ENCODE data around the gene RNF167. TPM values are rescaled to one million over a fixed set of nuclear protein-coding genes. Genes with fewer than 3 reads are reported as not detected.
"Not testable (repeated sequence)": the region's sequence is repeated elsewhere in the genome, so short reads cannot be mapped to it uniquely, and the experiment has no call there.

The RNF167 gene
- total RNA-seq, 4 donors from 2014 or later: 67.3 to 98.8 (median 85.9) TPM

DNA sequence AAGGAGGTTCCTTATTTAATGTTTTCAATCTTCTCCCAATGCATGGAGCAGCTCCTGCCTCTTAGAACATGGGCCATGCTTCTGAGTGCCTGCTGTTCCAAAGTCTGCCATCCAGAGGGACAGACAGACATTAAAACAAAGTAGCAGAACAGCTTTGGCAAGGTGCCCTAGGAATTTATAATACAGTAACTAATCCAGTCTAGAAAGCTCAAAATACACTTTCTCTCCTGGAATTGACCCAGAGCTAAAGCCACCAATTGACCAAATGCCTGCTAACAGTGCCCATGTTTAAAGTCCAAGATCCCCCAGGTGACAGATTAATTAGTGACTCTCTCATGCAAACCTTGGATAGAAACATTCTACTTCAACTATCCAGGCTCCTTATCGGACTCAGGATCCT lies 26.1 kb upstream of the RNF167 start:
- 70 to 75% methylated on average over 1 of the region's 1 CpG for WGBS, 2 donors (ENCODE audit: low coverage in 1 of 2)
- Histone ChIP-seq H3K27me3 (no peaks in the 10 kb centered on the region), H3K4me3 (no peak overlapping the region), H3K27ac (no peak overlapping the region), H3K9me3 (no peaks in the 10 kb centered on the region), H3K4me1 (peaks cover 0 to 7% (median 0%) of the 10 kb centered on the region in 3 donors), H3K36me3 (no peaks in the 10 kb centered on the region)
- TF ChIP-seq, protein P1, sequence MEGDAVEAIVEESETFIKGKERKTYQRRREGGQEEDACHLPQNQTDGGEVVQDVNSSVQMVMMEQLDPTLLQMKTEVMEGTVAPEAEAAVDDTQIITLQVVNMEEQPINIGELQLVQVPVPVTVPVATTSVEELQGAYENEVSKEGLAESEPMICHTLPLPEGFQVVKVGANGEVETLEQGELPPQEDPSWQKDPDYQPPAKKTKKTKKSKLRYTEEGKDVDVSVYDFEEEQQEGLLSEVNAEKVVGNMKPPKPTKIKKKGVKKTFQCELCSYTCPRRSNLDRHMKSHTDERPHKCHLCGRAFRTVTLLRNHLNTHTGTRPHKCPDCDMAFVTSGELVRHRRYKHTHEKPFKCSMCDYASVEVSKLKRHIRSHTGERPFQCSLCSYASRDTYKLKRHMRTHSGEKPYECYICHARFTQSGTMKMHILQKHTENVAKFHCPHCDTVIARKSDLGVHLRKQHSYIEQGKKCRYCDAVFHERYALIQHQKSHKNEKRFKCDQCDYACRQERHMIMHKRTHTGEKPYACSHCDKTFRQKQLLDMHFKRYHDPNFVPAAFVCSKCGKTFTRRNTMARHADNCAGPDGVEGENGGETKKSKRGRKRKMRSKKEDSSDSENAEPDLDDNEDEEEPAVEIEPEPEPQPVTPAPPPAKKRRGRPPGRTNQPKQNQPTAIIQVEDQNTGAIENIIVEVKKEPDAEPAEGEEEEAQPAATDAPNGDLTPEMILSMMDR (IDR thresholded peaks at IDR 0.05): no peak
- TF ChIP-seq EP300 (IDR thresholded peaks at IDR 0.05): no peak
- no peak for TF ChIP-seq POLR2A (IDR thresholded peaks at IDR 0.05)
- ATAC-seq: no peak

DNA sequence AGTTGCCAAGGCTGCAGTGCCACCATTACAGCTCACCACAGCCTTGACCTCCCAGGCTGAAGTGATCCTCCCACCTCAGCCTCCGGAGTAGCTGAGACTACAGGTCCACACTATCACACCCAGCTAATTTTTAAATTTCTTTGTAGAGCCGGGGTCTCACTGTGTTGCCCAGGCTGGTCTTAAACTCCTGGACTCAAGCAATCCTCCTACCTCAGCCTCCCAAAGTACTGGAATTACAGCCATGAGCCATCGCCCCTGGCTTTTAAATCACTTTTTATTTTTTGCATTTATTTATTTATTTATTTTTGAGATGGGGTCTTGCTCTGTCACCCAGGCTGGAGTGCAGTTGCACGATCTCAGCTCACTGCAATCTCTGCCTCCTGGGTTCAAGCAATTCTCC lies 25.5 kb upstream of the RNF167 start:
- H3K27ac ChIP-seq, H3K9me3 ChIP-seq, ATAC-seq, H3K4me1 ChIP-seq, H3K4me3 ChIP-seq, H3K27me3 ChIP-seq, H3K36me3 ChIP-seq: not testable (repeated sequence)
- WGBS, 2 donors (ENCODE audit: low coverage in 1 of 2): 84 to 86% methylated on average over 3 to 4 of the region's 4 CpGs

DNA sequence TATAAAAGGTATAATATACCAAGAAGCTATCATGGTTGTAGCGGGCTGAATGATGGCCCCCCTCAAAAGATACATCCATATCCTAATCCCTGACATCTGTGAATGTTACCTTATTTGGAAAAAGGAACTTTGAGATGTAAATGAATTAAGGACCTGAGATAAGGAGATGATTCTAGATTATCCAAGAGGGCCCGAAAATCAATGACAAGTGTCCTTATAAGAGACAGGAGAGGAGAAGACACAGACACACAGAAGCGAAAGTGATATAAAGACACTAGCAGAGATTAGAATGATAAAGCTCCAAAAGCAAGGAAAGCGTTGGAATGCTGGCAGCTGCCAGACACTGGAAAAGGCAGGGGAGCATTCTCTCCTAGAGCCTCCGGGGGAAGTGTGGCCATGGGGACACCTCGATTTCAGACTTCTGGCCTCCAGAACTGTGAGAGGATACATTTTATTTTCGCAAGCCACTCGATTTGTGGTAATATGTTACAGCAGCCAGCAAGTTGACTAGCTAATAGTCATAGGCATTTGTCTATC lies 20.5 kb upstream of the RNF167 start:
- 47 to 52% methylated on average over 6 to 8 of the region's 8 CpGs for WGBS, 2 donors (ENCODE audit: low coverage in 1 of 2)

DNA sequence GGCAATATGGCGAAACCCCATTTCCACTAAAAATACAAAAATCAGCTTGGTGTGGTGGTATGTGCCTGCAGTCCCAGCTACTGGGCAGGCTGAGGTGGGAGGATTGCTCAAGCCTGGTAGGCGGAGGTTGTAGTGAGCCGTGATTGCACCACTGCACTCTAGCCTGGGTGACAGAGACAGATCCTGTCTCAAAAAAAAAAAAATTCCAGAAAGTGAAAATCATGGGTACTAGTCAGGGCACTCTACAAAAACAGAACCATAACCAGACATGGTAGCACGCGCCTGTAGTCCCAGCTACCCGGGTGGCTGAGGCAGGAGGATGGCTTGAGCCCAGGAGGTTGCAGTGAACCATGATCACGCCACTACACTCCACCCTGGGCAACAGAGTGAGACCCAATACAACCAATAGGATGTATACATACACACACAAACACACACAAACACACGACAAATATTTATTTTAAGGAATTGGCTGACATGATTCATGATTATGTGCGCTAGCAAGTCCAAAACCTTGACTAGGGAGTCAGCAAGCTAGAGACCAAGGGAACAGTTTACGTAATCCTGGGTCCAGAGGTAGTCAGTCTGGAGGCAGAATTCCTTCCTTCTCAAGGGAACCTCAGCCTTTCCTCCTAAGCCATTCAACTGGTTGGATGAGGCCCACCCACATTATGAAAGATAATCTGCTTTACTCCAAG lies 19.6 kb upstream of the RNF167 start:
- no peak for TF ChIP-seq POLR2AphosphoS5 (IDR thresholded peaks at IDR 0.05)
- no peak for TF ChIP-seq POLR2A (IDR thresholded peaks at IDR 0.05)
- no peak for TF ChIP-seq EP300 (IDR thresholded peaks at IDR 0.05)
- TF ChIP-seq, protein P1 (IDR thresholded peaks at IDR 0.05): no peak
- Histone ChIP-seq H3K27ac (no peak overlapping the region), H3K9me3 (no peaks in the 10 kb centered on the region), H3K27me3 (no peaks in the 10 kb centered on the region), H3K4me3 (no peak overlapping the region), H3K4me1 (no peaks in the 10 kb centered on the region), H3K36me3 (no peaks in the 10 kb centered on the region)
- no peak for ATAC-seq
- 80 to 88% methylated on average over 9 of the region's 10 CpGs for WGBS, 2 donors (ENCODE audit: low coverage in 1 of 2)

More for the DNA sequence above, 20.5 kb upstream of the RNF167 start:
- Histone ChIP-seq H3K4me1 (no peaks in the 10 kb centered on the region), H3K4me3 (no peak overlapping the region), H3K27ac (no peak overlapping the region), H3K27me3 (no peaks in the 10 kb centered on the region), H3K9me3 (no peaks in the 10 kb centered on the region), H3K36me3 (no peaks in the 10 kb centered on the region)
- TF ChIP-seq, protein P1 (IDR thresholded peaks at IDR 0.05): no peak
- TF ChIP-seq POLR2A (IDR thresholded peaks at IDR 0.05): no peak
- TF ChIP-seq EP300 (IDR thresholded peaks at IDR 0.05): no peak
- no peak for TF ChIP-seq POLR2AphosphoS5 (IDR thresholded peaks at IDR 0.05)
- ATAC-seq: no peak

DNA sequence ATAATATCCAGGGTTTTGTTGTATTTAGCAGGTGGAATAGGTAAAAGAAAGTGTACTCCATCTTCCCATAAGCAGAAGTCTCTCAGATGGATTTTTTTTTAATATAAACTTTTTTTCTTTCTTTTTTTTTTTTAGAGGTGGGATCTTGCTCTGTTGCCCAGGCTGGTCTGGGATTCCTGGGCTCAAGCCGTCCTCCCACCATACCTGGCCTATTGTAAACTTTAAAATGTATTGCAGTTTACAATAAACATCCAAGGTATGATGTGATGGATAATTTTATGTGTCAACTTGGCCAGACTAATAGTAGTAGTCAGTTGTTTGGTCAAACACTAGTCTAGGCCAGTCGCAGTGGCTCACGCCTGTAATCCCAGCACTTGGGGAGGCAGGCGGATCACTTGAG lies 18.7 kb upstream of the RNF167 start:
- Histone ChIP-seq H3K36me3 (no peaks in the 10 kb centered on the region), H3K27ac (no peak overlapping the region), H3K9me3 (no peaks in the 10 kb centered on the region), H3K27me3 (no peaks in the 10 kb centered on the region), H3K4me1 (no peaks in the 10 kb centered on the region), H3K4me3 (no peak overlapping the region)
- WGBS, 2 donors (ENCODE audit: low coverage in 1 of 2): 50 to 71% methylated on average over 1 of the region's 4 CpGs
- no peak for ATAC-seq
- no peak for TF ChIP-seq EP300 (IDR thresholded peaks at IDR 0.05)
- TF ChIP-seq, protein P1 (IDR thresholded peaks at IDR 0.05): no peak

DNA sequence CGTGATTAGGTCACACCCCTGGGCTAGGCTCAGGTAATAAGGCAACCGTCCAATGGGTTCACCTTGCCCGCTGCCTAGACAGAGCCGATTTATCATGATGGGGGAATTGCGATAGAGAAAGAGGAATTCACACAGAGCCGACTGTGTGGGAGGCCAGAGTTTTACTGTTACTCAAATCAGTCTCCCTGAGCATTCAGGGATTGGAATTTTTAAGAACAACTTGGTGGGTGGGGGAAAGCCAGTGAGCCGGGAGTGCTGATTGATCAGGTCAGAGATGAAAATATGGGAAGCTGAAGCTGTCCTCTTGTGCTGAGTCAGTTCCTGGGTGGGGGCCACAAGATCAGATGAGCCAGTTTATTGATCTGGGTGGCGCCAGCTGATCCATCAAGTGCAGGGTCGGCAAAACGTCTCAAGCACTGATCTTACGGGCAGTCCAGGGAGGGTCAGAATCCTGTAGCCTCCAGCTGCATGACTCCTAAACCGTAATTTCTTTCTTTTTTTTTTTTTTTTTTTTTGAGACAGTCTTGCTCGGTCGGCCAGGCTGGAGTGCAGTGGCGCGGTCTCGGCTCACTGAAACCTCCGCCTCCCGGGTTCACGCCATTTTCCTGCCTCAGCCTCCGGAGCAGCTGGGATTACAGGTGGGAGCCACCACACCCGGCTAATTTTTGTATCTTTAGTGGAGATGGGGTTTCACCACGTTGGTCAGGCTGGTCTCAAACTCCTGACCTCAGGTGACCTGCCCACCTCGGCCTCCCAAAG lies 13.3 kb upstream of the RNF167 start:
- not testable (repeated sequence) for H3K27me3 ChIP-seq
- WGBS, 2 donors (ENCODE audit: low coverage in 1 of 2): 78 to 82% methylated on average over 12 to 14 of the region's 24 CpGs

More for the DNA sequence above, 13.3 kb upstream of the RNF167 start:
- H3K27ac ChIP-seq, H3K36me3 ChIP-seq, ATAC-seq, H3K4me3 ChIP-seq, H3K4me1 ChIP-seq, H3K9me3 ChIP-seq: not testable (repeated sequence)

Measured in gastroesophageal sphincter (tissue), 4 donors.